NCI-H82 (cell line): ENCODE results near the gene SLC25A11.
"Not testable (repeated sequence)": the region's sequence is repeated elsewhere in the genome, so short reads cannot be mapped to it uniquely, and the experiment has no call there.

ENCODE experiments used
- DNase-seq: peaks from one replicate; lab custom pipeline; 2025; lab: John Stamatoyannopoulos, UW

SLC25A11 gene

GRCh38 chr17:4945176-4945943, 5.5 kb upstream of the SLC25A11 start:
- DNase-seq = peak; percentile 55

GRCh38 chr17:4944554-4945175, 4.8 kb upstream of the SLC25A11 start:
- no peak for DNase-seq

GRCh38 chr17:4944163-4944553, 4.3 kb upstream of the SLC25A11 start:
- DNase-seq = no peak

- no peak for DNase-seq
These were observed 3.1 kb upstream of the SLC25A11 start for GRCh38 chr17:4942760-4943508.

- DNase-seq = no peak
These were observed 1.4 kb upstream of the SLC25A11 start for GRCh38 chr17:4941319-4941610.

GRCh38 chr17:4940555-4941318, 891 bp upstream of the SLC25A11 start:
- DNase-seq = no peak

GRCh38 chr17:4939546-4939795, 375 bp downstream of the SLC25A11 start:
- DNase-seq = peak; percentile 63

GRCh38 chr17:4938688-4939545, 929 bp downstream of the SLC25A11 start:
- peak; percentile 59 for DNase-seq

- DNase-seq = no peak
These were observed 1.8 kb downstream of the SLC25A11 start for GRCh38 chr17:4938069-4938491.

- DNase-seq = no peak
These were observed 2.3 kb downstream of the SLC25A11 start for GRCh38 chr17:4937553-4937952.

- no peak for DNase-seq
These were observed 3.4 kb downstream of the SLC25A11 start for GRCh38 chr17:4936436-4936835.

- no peak for DNase-seq
These were observed 4.2 kb downstream of the SLC25A11 start for GRCh38 chr17:4935650-4936049.

GRCh38 chr17:4934173-4934979, 5.5 kb downstream of the SLC25A11 start:
- DNase-seq = peak; percentile 51

GRCh38 chr17:4933646-4934045, 6.2 kb downstream of the SLC25A11 start:
- DNase-seq = no peak

GRCh38 chr17:4932756-4933155, 7.1 kb downstream of the SLC25A11 start:
- DNase-seq = no peak

GRCh38 chr17:4931963-4932362, 7.9 kb downstream of the SLC25A11 start, which contains the start of gene GP1BA:
Gene GP1BA, plus strand, starts transcription at chr17:4932277. Its CDS starts 328 bp downstream, at chr17:4932605.
- DNase-seq = no peak

GRCh38 chr17:4928881-4929280, 11.0 kb downstream of the SLC25A11 start:
- no peak for DNase-seq

- DNase-seq = not testable (repeated sequence)
These were observed 13.1 kb downstream of the SLC25A11 start for GRCh38 chr17:4926577-4927335.

- no peak for DNase-seq
These were observed 18.5 kb downstream of the SLC25A11 start for GRCh38 chr17:4921320-4921719.
